SK-N-SH treated with all-trans-retinoic acid at 6 μM for 48 hours (cell line): ENCODE measurements around the gene CAPG.

Experiments
- ARNTL ChIP-seq: fragments of 450-650 bp; formaldehyde crosslinking; IDR thresholded peaks from 2 replicates; pipeline ENCODE4 v1.5.0; 2020; ENCODE audit warnings: low read depth, mild to moderate bottlenecking, moderate library complexity, borderline replicate concordance
- BACH2 ChIP-seq: fragments of 250-450 bp; sonication (Bioruptor Pico); IDR thresholded peaks from 2 replicates; pipeline ENCODE4 v1.9.0; 2021; ENCODE audit warnings: mild to moderate bottlenecking, borderline replicate concordance
- PPARA ChIP-seq: fragments of 250-450 bp; sonication (Bioruptor Pico); IDR thresholded peaks from 2 replicates; pipeline ENCODE4 v1.5.0; 2020; ENCODE audit warnings: mild to moderate bottlenecking, borderline replicate concordance
- RARB ChIP-seq: fragments of 250-450 bp; sonication (Bioruptor Pico); IDR thresholded peaks from 2 replicates; pipeline ENCODE4 v1.8.0; 2021; ENCODE audit warnings: mild to moderate bottlenecking, moderate library complexity
- TCF4 ChIP-seq: fragments of 250-450 bp; sonication (Bioruptor Pico); IDR thresholded peaks from 2 replicates; pipeline ENCODE4 v1.8.0; 2021; ENCODE audit warnings: mild to moderate bottlenecking, moderate library complexity, borderline replicate concordance
- TOX ChIP-seq: fragments of 250-450 bp; sonication (Bioruptor Pico); IDR thresholded peaks from 2 replicates; pipeline ENCODE4 v1.8.0; 2021; ENCODE audit warnings: mild to moderate bottlenecking, moderate library complexity, borderline replicate concordance
- ZFP3 ChIP-seq: fragments of 250-450 bp; sonication (Bioruptor Pico); IDR thresholded peaks from 2 replicates; pipeline ENCODE4 v1.5.0; 2020; ENCODE audit warnings: mild to moderate bottlenecking, moderate library complexity
- ZFP30 ChIP-seq: fragments of 450-650 bp; formaldehyde crosslinking; IDR thresholded peaks from 2 replicates; pipeline ENCODE4 v1.5.0; 2022; ENCODE audit warnings: mild to moderate bottlenecking, moderate library complexity
- ZNF565 ChIP-seq: fragments of 450-650 bp; formaldehyde crosslinking; conservative IDR thresholded peaks from 2 replicates; pipeline ENCODE4 v1.5.0; 2020; ENCODE audit warnings: low read depth, mild to moderate bottlenecking, moderate library complexity
- TF ChIP-seq, protein P1 (sequence below): fragments of 250-450 bp; sonication (Bioruptor Pico); IDR thresholded peaks from 2 replicates; pipeline ENCODE4 v1.8.0; 2020; ENCODE audit warnings: mild to moderate bottlenecking, moderate library complexity, borderline replicate concordance
- TF ChIP-seq, protein P2 (sequence below): fragments of 250-450 bp; sonication (Bioruptor Pico); IDR thresholded peaks from 2 replicates; pipeline ENCODE4 v1.5.0; 2020; ENCODE audit warnings: mild to moderate bottlenecking, moderate library complexity
- TF ChIP-seq, protein P3 (sequence below): fragments of 250-450 bp; sonication (Bioruptor Pico); IDR thresholded peaks from 2 replicates; pipeline ENCODE4 v1.5.1; 2020; ENCODE audit warnings: low read depth, mild to moderate bottlenecking, moderate library complexity
- TF ChIP-seq, protein P4 (sequence below): fragments of 250-450 bp; sonication (Bioruptor Pico); IDR thresholded peaks from 2 replicates; pipeline ENCODE4 v1.5.1; 2021; ENCODE audit warnings: mild to moderate bottlenecking, moderate library complexity

DNA sequence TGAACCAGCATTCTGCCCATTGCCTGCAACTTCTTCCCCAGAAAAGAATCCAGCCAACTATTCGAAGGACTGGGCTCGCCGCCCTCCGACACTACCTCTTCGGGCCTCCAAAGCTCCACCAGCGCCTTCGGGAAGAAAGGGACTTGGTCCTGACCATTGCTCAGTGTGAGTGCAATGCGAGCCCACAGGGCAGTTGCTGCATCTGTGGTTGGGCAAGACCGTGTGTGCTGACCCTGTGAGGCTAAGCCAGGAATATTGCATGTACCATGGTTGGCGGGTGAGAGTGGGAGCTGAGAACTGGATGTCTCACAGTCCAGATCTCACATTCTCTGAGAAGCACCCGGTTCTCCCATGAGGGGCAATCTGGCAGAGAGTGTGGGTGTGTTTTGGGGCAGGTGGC, 39.1 kb downstream of the CAPG start:
- TF ChIP-seq, protein P1, sequence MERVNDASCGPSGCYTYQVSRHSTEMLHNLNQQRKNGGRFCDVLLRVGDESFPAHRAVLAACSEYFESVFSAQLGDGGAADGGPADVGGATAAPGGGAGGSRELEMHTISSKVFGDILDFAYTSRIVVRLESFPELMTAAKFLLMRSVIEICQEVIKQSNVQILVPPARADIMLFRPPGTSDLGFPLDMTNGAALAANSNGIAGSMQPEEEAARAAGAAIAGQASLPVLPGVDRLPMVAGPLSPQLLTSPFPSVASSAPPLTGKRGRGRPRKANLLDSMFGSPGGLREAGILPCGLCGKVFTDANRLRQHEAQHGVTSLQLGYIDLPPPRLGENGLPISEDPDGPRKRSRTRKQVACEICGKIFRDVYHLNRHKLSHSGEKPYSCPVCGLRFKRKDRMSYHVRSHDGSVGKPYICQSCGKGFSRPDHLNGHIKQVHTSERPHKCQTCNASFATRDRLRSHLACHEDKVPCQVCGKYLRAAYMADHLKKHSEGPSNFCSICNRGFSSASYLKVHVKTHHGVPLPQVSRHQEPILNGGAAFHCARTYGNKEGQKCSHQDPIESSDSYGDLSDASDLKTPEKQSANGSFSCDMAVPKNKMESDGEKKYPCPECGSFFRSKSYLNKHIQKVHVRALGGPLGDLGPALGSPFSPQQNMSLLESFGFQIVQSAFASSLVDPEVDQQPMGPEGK (CRISPR knock-in tag): no peak
- TF ChIP-seq ZFP3 (CRISPR knock-in tag) (no peak), PPARA (no peak), ZNF565 (CRISPR knock-in tag) (no peak), RARB (no peak), ARNTL (CRISPR knock-in tag) (no peak), TCF4 (CRISPR knock-in tag) (no peak), TOX (CRISPR knock-in tag) (no peak), BACH2 (no peak), ZFP30 (CRISPR knock-in tag) (no peak)
- TF ChIP-seq, protein P2, sequence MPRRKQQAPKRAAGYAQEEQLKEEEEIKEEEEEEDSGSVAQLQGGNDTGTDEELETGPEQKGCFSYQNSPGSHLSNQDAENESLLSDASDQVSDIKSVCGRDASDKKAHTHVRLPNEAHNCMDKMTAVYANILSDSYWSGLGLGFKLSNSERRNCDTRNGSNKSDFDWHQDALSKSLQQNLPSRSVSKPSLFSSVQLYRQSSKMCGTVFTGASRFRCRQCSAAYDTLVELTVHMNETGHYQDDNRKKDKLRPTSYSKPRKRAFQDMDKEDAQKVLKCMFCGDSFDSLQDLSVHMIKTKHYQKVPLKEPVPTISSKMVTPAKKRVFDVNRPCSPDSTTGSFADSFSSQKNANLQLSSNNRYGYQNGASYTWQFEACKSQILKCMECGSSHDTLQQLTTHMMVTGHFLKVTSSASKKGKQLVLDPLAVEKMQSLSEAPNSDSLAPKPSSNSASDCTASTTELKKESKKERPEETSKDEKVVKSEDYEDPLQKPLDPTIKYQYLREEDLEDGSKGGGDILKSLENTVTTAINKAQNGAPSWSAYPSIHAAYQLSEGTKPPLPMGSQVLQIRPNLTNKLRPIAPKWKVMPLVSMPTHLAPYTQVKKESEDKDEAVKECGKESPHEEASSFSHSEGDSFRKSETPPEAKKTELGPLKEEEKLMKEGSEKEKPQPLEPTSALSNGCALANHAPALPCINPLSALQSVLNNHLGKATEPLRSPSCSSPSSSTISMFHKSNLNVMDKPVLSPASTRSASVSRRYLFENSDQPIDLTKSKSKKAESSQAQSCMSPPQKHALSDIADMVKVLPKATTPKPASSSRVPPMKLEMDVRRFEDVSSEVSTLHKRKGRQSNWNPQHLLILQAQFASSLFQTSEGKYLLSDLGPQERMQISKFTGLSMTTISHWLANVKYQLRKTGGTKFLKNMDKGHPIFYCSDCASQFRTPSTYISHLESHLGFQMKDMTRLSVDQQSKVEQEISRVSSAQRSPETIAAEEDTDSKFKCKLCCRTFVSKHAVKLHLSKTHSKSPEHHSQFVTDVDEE (CRISPR knock-in tag): no peak
- TF ChIP-seq, protein P3, sequence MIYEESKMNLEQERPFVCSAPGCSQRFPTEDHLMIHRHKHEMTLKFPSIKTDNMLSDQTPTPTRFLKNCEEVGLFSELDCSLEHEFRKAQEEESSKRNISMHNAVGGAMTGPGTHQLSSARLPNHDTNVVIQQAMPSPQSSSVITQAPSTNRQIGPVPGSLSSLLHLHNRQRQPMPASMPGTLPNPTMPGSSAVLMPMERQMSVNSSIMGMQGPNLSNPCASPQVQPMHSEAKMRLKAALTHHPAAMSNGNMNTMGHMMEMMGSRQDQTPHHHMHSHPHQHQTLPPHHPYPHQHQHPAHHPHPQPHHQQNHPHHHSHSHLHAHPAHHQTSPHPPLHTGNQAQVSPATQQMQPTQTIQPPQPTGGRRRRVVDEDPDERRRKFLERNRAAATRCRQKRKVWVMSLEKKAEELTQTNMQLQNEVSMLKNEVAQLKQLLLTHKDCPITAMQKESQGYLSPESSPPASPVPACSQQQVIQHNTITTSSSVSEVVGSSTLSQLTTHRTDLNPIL (CRISPR knock-in tag): no peak
- TF ChIP-seq, protein P4, sequence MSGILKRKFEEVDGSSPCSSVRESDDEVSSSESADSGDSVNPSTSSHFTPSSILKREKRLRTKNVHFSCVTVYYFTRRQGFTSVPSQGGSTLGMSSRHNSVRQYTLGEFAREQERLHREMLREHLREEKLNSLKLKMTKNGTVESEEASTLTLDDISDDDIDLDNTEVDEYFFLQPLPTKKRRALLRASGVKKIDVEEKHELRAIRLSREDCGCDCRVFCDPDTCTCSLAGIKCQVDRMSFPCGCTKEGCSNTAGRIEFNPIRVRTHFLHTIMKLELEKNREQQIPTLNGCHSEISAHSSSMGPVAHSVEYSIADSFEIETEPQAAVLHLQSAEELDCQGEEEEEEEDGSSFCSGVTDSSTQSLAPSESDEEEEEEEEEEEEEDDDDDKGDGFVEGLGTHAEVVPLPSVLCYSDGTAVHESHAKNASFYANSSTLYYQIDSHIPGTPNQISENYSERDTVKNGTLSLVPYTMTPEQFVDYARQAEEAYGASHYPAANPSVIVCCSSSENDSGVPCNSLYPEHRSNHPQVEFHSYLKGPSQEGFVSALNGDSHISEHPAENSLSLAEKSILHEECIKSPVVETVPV (CRISPR knock-in tag): no peak
